MM.1S (cell line): ENCODE results near the gene TRPV2.
A peak's percentile ranks its signal among the peaks of the same experiment; 100 is the strongest.

Source experiments
- DNase-seq: peaks from one replicate; pipeline ENCODE4 v3.0.0-alpha.2; 2015
- H2AFZ ChIP-seq: fragments of 300-600 bp; sonication (generic); 2 replicates; pipeline ENCODE4 v1.6.0; 2016; ENCODE audit warnings: antibody characterized with exemption, low read length
- H3F3A ChIP-seq: fragments of 300-600 bp; sonication (generic); 2 replicates; pipeline ENCODE4 v1.6.1; 2016; ENCODE audit warnings: mild to moderate bottlenecking, antibody characterized with exemption, low read length, moderate library complexity, mixed read lengths; ENCODE audit not compliant: insufficient read depth
- H3K27ac ChIP-seq: fragments of 300-600 bp; sonication (generic); 2 replicates; pipeline ENCODE4 v1.5.1; 2016; ENCODE audit warnings: mild to moderate bottlenecking, low read length
- H3K27me3 ChIP-seq: fragments of 300-600 bp; sonication (generic); replicated peaks from 2 replicates; pipeline ENCODE4 v1.6.0; 2016; ENCODE audit warnings: low read length; ENCODE audit not compliant: insufficient read depth
- H3K36me3 ChIP-seq: fragments of 300-600 bp; sonication (generic); replicated peaks from 2 replicates; pipeline ENCODE4 v1.6.1; 2016; ENCODE audit warnings: mild to moderate bottlenecking, low read length, mixed read lengths; ENCODE audit not compliant: insufficient read depth
- H3K4me1 ChIP-seq: fragments of 300-600 bp; sonication (generic); 2 replicates; pipeline ENCODE4 v1.6.1; 2016; ENCODE audit warnings: low read length, mixed read lengths
- H3K4me2 ChIP-seq: fragments of 300-600 bp; sonication (generic); 2 replicates; pipeline ENCODE4 v1.6.0; 2016; ENCODE audit warnings: low read depth, low read length
- H3K4me3 ChIP-seq: fragments of 300-600 bp; sonication (generic); 2 replicates; pipeline ENCODE4 v1.5.1; 2016; ENCODE audit warnings: low read length, mixed read lengths
- H3K79me2 ChIP-seq: fragments of 300-600 bp; sonication (generic); 2 replicates; pipeline ENCODE4 v1.6.1; 2016; ENCODE audit warnings: mixed run types, low read length, mixed read lengths
- H3K9ac ChIP-seq: fragments of 300-600 bp; sonication (generic); 2 replicates; pipeline ENCODE4 v1.6.1; 2016; ENCODE audit warnings: low read length, mixed read lengths
- H3K9me2 ChIP-seq: fragments of 300-600 bp; sonication (generic); replicated peaks from 2 replicates; pipeline ENCODE4 v1.6.1; 2016; ENCODE audit warnings: mild to moderate bottlenecking, low read length, mixed read lengths; ENCODE audit not compliant: insufficient read depth
- H3K9me3 ChIP-seq: fragments of 300-600 bp; sonication (generic); replicated peaks from 2 replicates; pipeline ENCODE4 v1.6.1; 2016; ENCODE audit warnings: mild to moderate bottlenecking, low read length, mixed read lengths; ENCODE audit not compliant: insufficient read depth
- H4K20me1 ChIP-seq: fragments of 300-600 bp; sonication (generic); 2 replicates; pipeline ENCODE4 v1.6.1; 2016; ENCODE audit warnings: mild to moderate bottlenecking, low read length, moderate library complexity, mixed read lengths; ENCODE audit not compliant: insufficient read depth
- EZH2 ChIP-seq: fragments of 300-600 bp; sonication (generic); optimal IDR thresholded peaks from 2 replicates; pipeline ENCODE3; 2017; ENCODE audit warnings: low read depth, mild to moderate bottlenecking, antibody characterized with exemption, low read length, mixed read lengths
- EZH2phosphoT487 ChIP-seq: fragments of 300-600 bp; sonication (generic); IDR thresholded peaks from 2 replicates; pipeline ENCODE4 v1.6.1; 2018; ENCODE audit warnings: antibody characterized with exemption, low read length
- TF ChIP-seq, protein P1 (sequence below): fragments of 300-600 bp; sonication (generic); IDR thresholded peaks from 2 replicates; pipeline ENCODE4 v1.5.1; 2016; ENCODE audit warnings: antibody characterized with exemption, low read length, mixed read lengths

The TRPV2 gene

DNA sequence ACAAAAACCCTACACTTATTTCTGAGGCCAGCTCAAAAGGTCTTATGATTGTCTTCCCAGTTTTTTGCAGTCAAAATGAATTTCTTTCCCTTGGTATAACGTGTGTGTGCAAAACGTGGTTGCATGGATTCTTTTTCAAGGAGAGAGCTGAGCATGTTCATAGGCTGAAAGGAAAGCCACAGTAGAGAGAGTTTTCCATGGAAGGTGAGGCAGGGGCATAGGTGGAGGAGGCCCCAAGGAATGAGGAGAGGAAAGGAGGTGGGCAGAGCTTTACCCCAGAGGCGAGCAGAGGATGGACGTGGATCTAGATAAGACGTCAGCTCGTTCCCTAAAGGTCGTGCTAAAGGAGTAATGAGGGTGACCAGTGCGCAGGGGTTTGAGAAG lies 22.8 kb downstream of the TRPV2 start:
- H3K27ac ChIP-seq, result peak overlapping the region; percentile 75
- peaks cover 20% of the 10 kb centered on the region for H3K36me3 ChIP-seq
- peak overlapping the region; percentile 81 for H2AFZ ChIP-seq
- peak overlapping the region; percentile 97 for H3K4me3 ChIP-seq
- no peaks in the 10 kb centered on the region for H3K9me2 ChIP-seq
- H3K79me2 ChIP-seq, result peaks cover 44% of the 10 kb centered on the region
- peak overlapping the region; percentile 91 for H3K4me2 ChIP-seq
- peak overlapping the region; percentile 97 for H3K9ac ChIP-seq
- TF ChIP-seq, protein P1, sequence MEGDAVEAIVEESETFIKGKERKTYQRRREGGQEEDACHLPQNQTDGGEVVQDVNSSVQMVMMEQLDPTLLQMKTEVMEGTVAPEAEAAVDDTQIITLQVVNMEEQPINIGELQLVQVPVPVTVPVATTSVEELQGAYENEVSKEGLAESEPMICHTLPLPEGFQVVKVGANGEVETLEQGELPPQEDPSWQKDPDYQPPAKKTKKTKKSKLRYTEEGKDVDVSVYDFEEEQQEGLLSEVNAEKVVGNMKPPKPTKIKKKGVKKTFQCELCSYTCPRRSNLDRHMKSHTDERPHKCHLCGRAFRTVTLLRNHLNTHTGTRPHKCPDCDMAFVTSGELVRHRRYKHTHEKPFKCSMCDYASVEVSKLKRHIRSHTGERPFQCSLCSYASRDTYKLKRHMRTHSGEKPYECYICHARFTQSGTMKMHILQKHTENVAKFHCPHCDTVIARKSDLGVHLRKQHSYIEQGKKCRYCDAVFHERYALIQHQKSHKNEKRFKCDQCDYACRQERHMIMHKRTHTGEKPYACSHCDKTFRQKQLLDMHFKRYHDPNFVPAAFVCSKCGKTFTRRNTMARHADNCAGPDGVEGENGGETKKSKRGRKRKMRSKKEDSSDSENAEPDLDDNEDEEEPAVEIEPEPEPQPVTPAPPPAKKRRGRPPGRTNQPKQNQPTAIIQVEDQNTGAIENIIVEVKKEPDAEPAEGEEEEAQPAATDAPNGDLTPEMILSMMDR, result no peak
- TF ChIP-seq EZH2phosphoT487, result no peak
- no peak for TF ChIP-seq EZH2
- no peaks in the 10 kb centered on the region for H3K27me3 ChIP-seq
- peaks cover 15% of the 10 kb centered on the region for H4K20me1 ChIP-seq
- H3K4me1 ChIP-seq, result peaks cover 8% of the 10 kb centered on the region; the same call in 1 of the 2 replicates
- H3K9me3 ChIP-seq, result no peaks in the 10 kb centered on the region
- no peak for DNase-seq
- peaks cover 38% of the 10 kb centered on the region for H3F3A ChIP-seq

DNA sequence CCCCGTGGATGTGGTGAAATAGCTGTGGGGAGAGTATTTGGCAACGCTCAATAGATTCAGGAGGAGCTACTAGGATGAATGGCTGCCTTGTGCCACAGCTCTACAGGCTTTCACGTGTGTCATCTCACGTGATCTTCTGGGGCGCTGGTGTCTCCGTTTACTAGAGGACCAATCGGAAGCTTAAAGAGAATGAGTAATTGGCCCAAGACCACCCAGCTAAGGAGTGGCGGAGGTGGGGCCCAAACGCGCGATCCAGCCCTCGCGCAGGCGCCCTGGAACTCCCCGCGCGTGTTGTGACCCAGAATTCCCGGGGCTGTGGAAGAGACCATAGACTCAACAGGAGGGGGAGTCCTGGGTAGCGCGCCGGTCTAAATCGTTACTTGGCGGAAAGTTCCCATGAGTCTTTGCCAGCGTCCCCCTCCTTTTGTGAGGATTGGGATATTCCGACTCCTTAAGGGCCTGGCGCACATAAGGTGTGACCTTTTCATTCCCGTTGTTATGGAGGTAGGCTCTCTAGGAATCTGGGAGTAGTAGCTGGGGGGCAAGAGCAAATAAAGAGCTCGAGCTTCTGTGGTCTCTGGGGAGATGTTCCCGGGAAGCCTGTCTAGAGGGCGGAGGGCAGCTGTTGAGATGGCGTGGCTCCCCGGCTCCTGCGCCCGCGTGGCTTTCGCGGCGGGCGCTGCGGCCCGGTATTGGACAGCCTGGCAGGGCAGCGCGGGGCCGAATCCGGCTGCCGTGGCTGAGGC lies 23.4 kb downstream of the TRPV2 start:
- H3K27me3 ChIP-seq, result no peaks in the 10 kb centered on the region
- peak overlapping the region; percentile 97 for H3K4me3 ChIP-seq
- H3K36me3 ChIP-seq, result peaks cover 20% of the 10 kb centered on the region
- H3K4me1 ChIP-seq, result peaks cover 8% of the 10 kb centered on the region; the same call in 1 of the 2 replicates
- H3K9me3 ChIP-seq, result no peaks in the 10 kb centered on the region
- peak overlapping the region; percentile 97 for H3K9ac ChIP-seq
- H3F3A ChIP-seq, result peaks cover 42% of the 10 kb centered on the region
- H4K20me1 ChIP-seq, result peaks cover 16% of the 10 kb centered on the region
- peak; percentile 99 for DNase-seq
- TF ChIP-seq, protein P1, result no peak
- TF ChIP-seq EZH2 (no peak), EZH2phosphoT487 (no peak)
- peak overlapping the region; percentile 81 for H2AFZ ChIP-seq
- peaks cover 50% of the 10 kb centered on the region for H3K79me2 ChIP-seq
- H3K27ac ChIP-seq, result peak overlapping the region; percentile 75
- peak overlapping the region; percentile 91 for H3K4me2 ChIP-seq
- H3K9me2 ChIP-seq, result no peaks in the 10 kb centered on the region

DNA sequence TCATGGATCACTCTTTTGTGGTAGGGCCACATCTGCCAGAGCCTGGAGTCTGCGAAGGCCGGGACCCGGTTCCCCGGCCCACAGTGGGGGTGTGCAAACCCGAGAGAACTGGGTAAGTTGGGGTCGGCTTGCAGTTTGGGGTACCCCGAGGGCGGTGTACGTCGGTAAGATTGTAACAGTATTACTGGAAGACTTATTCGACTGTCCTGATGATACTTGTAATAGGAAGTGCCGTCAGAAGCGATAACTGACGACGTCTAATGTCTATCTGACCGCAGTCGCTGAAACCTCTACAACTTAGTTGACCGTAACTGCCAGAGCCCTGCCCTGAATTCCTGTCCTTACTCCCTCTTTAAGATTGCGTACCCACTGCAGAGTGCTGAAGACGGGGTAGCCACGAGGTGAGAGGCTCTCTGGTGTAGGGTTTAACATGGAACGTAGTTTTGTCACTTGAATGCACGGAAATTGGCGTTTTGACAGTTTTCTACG lies 24.0 kb downstream of the TRPV2 start:
- Histone ChIP-seq H3K79me2 (peaks cover 56% of the 10 kb centered on the region), H3K4me1 (peaks cover 8% of the 10 kb centered on the region; the same call in 1 of the 2 replicates), H3K9me2 (no peaks in the 10 kb centered on the region), H3K9me3 (no peaks in the 10 kb centered on the region), H3K4me3 (peak overlapping the region; percentile 97), H3K9ac (peak overlapping the region; percentile 97), H3K27me3 (no peaks in the 10 kb centered on the region), H3F3A (peaks cover 48% of the 10 kb centered on the region), H2AFZ (peak overlapping the region; percentile 37), H3K36me3 (peaks cover 20% of the 10 kb centered on the region), H3K4me2 (peak overlapping the region; percentile 90), H3K27ac (peak overlapping the region; percentile 75), H4K20me1 (peaks cover 19% of the 10 kb centered on the region)
- peak; percentile 45 for DNase-seq
- no peak for TF ChIP-seq EZH2phosphoT487
- no peak for TF ChIP-seq EZH2
- TF ChIP-seq, protein P1, result no peak
